Lower leg skin (tissue), 3 donors: ENCODE data around the gene DNAH8.

ENCODE experiments used
- POLR2A ChIP-seq, 2 donors: fragments of 450-650 bp; IDR thresholded peaks; one replicate each; pipeline ENCODE4 v1.6.1; 2016 to 2017; ENCODE audit warnings: antibody characterized with exemption in 2 of 2, mild to moderate bottlenecking in 1 of 2, moderate library complexity in 1 of 2
- TF ChIP-seq, protein P1 (sequence below), 3 donors: fragments of 450-650 bp; IDR thresholded peaks; one replicate each; pipeline ENCODE4 v1.5.1; 2016; ENCODE audit warnings: antibody characterized with exemption in 3 of 3, mild to moderate bottlenecking in 3 of 3, moderate library complexity in 2 of 3

DNA sequence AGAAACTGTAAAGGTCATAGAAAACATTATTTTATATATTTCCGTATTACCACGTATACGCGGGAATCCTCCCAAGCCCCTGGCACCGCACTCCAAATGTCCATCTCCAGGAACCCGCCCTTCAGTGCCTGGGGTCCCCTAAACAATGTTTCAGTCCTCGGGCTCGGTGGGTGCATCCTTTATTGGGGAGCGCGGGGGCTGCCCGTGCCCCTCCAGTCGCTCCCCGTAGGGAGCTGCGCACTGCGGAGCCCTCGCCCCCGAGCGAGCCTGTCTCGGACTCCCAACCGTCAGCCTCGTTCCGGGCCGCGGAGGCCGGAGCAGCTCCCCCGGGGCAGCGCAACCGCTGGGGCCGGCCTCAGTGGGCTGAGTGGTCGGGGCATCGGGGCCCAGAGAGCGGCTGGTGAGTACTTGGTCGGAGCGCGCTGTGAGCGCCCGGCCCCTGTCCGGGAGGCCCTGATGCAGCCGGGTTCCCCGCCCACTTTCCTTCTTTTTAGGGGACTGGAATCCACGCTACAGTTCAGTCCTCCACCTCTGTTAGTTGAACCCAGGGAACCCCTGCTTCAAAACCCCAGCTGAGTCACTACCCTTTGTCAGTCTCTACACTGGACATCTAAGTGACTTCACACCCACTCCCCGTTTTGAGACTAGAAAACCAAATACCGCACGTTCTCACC is at the start of gene DNAH8:
- TF ChIP-seq, protein P1, sequence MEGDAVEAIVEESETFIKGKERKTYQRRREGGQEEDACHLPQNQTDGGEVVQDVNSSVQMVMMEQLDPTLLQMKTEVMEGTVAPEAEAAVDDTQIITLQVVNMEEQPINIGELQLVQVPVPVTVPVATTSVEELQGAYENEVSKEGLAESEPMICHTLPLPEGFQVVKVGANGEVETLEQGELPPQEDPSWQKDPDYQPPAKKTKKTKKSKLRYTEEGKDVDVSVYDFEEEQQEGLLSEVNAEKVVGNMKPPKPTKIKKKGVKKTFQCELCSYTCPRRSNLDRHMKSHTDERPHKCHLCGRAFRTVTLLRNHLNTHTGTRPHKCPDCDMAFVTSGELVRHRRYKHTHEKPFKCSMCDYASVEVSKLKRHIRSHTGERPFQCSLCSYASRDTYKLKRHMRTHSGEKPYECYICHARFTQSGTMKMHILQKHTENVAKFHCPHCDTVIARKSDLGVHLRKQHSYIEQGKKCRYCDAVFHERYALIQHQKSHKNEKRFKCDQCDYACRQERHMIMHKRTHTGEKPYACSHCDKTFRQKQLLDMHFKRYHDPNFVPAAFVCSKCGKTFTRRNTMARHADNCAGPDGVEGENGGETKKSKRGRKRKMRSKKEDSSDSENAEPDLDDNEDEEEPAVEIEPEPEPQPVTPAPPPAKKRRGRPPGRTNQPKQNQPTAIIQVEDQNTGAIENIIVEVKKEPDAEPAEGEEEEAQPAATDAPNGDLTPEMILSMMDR (IDR thresholded peaks at IDR 0.05): no peak
- TF ChIP-seq POLR2A (IDR thresholded peaks at IDR 0.05): no peak
